Thyroid gland (tissue), 4 donors: Measurements from ENCODE around the gene RPRD1A. TPM values are rescaled to one million over a fixed set of nuclear protein-coding genes. Genes with fewer than 3 reads are reported as not detected.
A peak's percentile ranks its signal among the peaks of the same experiment; 100 is the strongest.

ENCODE experiments used
- DNase-seq, 2 donors: peaks; one replicate each; pipeline ENCODE4 v3.0.0-alpha.2; 2019
- H3K27ac ChIP-seq, 3 donors: fragments of 200-600 bp; sonication (generic); 1 replicate in 2 of 3; 2 replicates in 1 of 3; pipeline ENCODE4 v1.5.1; 2016 to 2019; ENCODE audit warnings: mild to moderate bottlenecking in 1 of 3, moderate library complexity in 1 of 3
- H3K27me3 ChIP-seq: fragments of 200-600 bp; sonication (generic); one replicate; pipeline ENCODE4 v1.5.1; 2019
- H3K36me3 ChIP-seq, 2 donors: fragments of 200-600 bp; sonication (generic); one replicate each; pipeline ENCODE4 v1.5.1; 2016 to 2019
- H3K4me1 ChIP-seq, 2 donors: fragments of 200-600 bp; sonication (generic); one replicate each; pipeline ENCODE4 v1.5.1; 2017 to 2019
- H3K4me3 ChIP-seq, 3 donors: fragments of 200-600 bp; sonication (generic); replicated peaks in 1 of 3; 1 replicate in 2 of 3; 2 replicates in 1 of 3; pipeline ENCODE4 v1.5.1; 2016; ENCODE audit warnings: mild to moderate bottlenecking in 1 of 3
- H3K9me3 ChIP-seq: fragments of 200-600 bp; sonication (generic); one replicate; pipeline ENCODE4 v1.5.1; 2017
- CTCF ChIP-seq, 6 experiments: fragments of 200-600 bp in 3 of 6; fragments of 450-650 bp in 3 of 6; sonication (generic) in 3 of 6; IDR thresholded peaks; one replicate each; pipeline ENCODE4 v1.5.1; 2016 to 2019; ENCODE audit warnings: antibody characterized with exemption in 6 of 6, mild to moderate bottlenecking in 2 of 6, inconsistent platforms in 1 of 6, moderate library complexity in 1 of 6
- POLR2A ChIP-seq, 2 donors: fragments of 450-650 bp; IDR thresholded peaks; one replicate each; pipeline ENCODE4 v1.6.1; 2017; ENCODE audit warnings: antibody characterized with exemption in 2 of 2, mild to moderate bottlenecking in 2 of 2, moderate library complexity in 1 of 2
- WGBS, 2 donors: methylation state at CpG; one replicate each; pipeline ENCODE4 v1.1.5; 2017; 5-methylcytosine and 5-hydroxymethylcytosine counted together
- intact Hi-C: fragments of 100-400 bp; cut with DNase I; formaldehyde crosslinking; loops from one replicate; pipeline ENCODE4 v1.15.1; 2023
- total RNA-seq, 4 donors: library from RNA; depleted of rRNA; stranded (reverse); fragments of >200 nt; gene quantifications; one replicate each; pipeline ENCODE4 v1.2.3, GENCODE V29; 2016

Gene RPRD1A
- total RNA-seq, 4 donors from 2014 or later: 56.8 to 95.6 (median 71.0) TPM

- H3K36me3 ChIP-seq: no peaks in the 10 kb centered on the region
- intact Hi-C loops: no loop called here
- no peak overlapping the region for H3K27ac ChIP-seq
- WGBS, 2 donors: 95 to 99% methylated on average over 2 of the region's 2 CpGs
- no peak overlapping the region for H3K4me3 ChIP-seq
- no peak for DNase-seq
- H3K9me3 ChIP-seq: no peaks in the 10 kb centered on the region
- H3K27me3 ChIP-seq: no peaks in the 10 kb centered on the region
- H3K4me1 ChIP-seq: no peaks in the 10 kb centered on the region
- no peak for TF ChIP-seq POLR2A (IDR thresholded peaks at IDR 0.05)
- no peak for TF ChIP-seq CTCF (IDR thresholded peaks at IDR 0.05)
Measured at GRCh38 chr18:36006997-36007396, 60.4 kb downstream of the RPRD1A start.

- DNase-seq: no peak
- no peak for TF ChIP-seq POLR2A (IDR thresholded peaks at IDR 0.05)
- intact Hi-C loops: no loop called here
- no peaks in the 10 kb centered on the region for H3K9me3 ChIP-seq
- 58 to 67% methylated on average over 1 of the region's 1 CpG for WGBS, 2 donors
- H3K4me1 ChIP-seq: no peaks in the 10 kb centered on the region
- H3K27me3 ChIP-seq: no peaks in the 10 kb centered on the region
- H3K27ac ChIP-seq: no peak overlapping the region
- H3K36me3 ChIP-seq: no peaks in the 10 kb centered on the region
- no peak overlapping the region for H3K4me3 ChIP-seq
Measured at GRCh38 chr18:35999925-36000324, 67.4 kb downstream of the RPRD1A start.

GRCh38 chr18:35998967-35999366 lies 68.4 kb downstream of the RPRD1A start:
- Histone ChIP-seq H3K27me3 (no peaks in the 10 kb centered on the region), H3K4me1 (no peaks in the 10 kb centered on the region), H3K4me3 (no peak overlapping the region), H3K27ac (no peak overlapping the region), H3K36me3 (no peaks in the 10 kb centered on the region), H3K9me3 (no peaks in the 10 kb centered on the region)
- intact Hi-C loops: no loop called here
- no peak for DNase-seq
- 47 to 82% methylated on average over 1 of the region's 1 CpG for WGBS, 2 donors
- TF ChIP-seq CTCF (IDR thresholded peaks at IDR 0.05) (peak in 3 of 6 experiments; percentile 11 to 36 (median 14)), POLR2A (IDR thresholded peaks at IDR 0.05) (no peak)

- intact Hi-C loops: no loop called here
- 96 to 98% methylated on average over 6 of the region's 6 CpGs for WGBS, 2 donors
- DNase-seq: no peak
- Histone ChIP-seq H3K4me1 (no peaks in the 10 kb centered on the region), H3K36me3 (peaks cover 0 to 6% of the 10 kb centered on the region in 2 donors), H3K27ac (no peak overlapping the region), H3K27me3 (no peaks in the 10 kb centered on the region), H3K4me3 (no peak overlapping the region), H3K9me3 (no peaks in the 10 kb centered on the region)
- no peak for TF ChIP-seq POLR2A (IDR thresholded peaks at IDR 0.05)
Measured at GRCh38 chr18:35993013-35993412, 74.3 kb downstream of the RPRD1A start.

GRCh38 chr18:35991696-35992095 lies 75.7 kb downstream of the RPRD1A start:
- TF ChIP-seq CTCF (IDR thresholded peaks at IDR 0.05) (no peak), POLR2A (IDR thresholded peaks at IDR 0.05) (no peak)
- H3K27me3 ChIP-seq: no peaks in the 10 kb centered on the region
- H3K4me1 ChIP-seq: no peaks in the 10 kb centered on the region
- DNase-seq: no peak
- intact Hi-C loops: no loop called here
- H3K4me3 ChIP-seq: no peak overlapping the region
- no peak overlapping the region for H3K27ac ChIP-seq
- H3K9me3 ChIP-seq: no peaks in the 10 kb centered on the region
- H3K36me3 ChIP-seq: peaks cover 0 to 6% of the 10 kb centered on the region in 2 donors

DNA sequence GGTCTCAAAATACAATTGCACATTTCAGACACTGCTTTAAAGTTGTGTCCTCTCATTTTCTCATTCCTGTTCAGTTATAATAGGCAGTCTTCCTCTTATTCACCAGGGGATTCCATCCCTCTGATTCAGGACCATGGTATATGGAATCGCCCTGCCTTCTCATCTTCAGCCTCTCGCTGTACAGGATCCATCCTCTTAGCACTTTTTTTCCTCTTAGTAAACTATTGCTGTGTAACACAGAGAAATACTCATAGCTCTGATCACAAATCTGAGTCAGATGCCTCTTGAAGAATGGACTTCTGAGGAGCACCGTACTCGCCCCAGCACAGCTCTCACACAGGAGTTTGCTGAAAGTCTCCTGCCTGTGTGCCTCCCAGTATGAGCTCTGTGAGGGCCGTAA lies 83.5 kb downstream of the RPRD1A start:
- DNase-seq: no peak
- H3K4me3 ChIP-seq: no peak overlapping the region
- intact Hi-C loops: no loop called here
- no peaks in the 10 kb centered on the region for H3K9me3 ChIP-seq
- WGBS, 2 donors: 93 to 95% methylated on average over 5 of the region's 5 CpGs
- TF ChIP-seq POLR2A (IDR thresholded peaks at IDR 0.05) (no peak), CTCF (IDR thresholded peaks at IDR 0.05) (no peak)
- no peaks in the 10 kb centered on the region for H3K27me3 ChIP-seq
- H3K4me1 ChIP-seq: no peaks in the 10 kb centered on the region
- no peak overlapping the region for H3K27ac ChIP-seq
- H3K36me3 ChIP-seq: peaks cover 16 to 29% of the 10 kb centered on the region in 2 donors
